22Rv1 (cell line): ENCODE data around the gene NDUFAF3.

Source experiments
- CTCF ChIP-seq: fragments of 450-650 bp; IDR thresholded peaks from 2 replicates; pipeline ENCODE4 v1.5.1; 2017; ENCODE audit warnings: mild to moderate bottlenecking
- ZFX ChIP-seq: fragments of 450-650 bp; IDR thresholded peaks from 2 replicates; pipeline ENCODE4 v1.6.1; 2017; ENCODE audit warnings: antibody characterized with exemption, borderline replicate concordance

- no peak for TF ChIP-seq CTCF
- no peak for TF ChIP-seq ZFX
Measured at GRCh38 chr3:49057268-49057667, 35.3 kb downstream of the NDUFAF3 start.
